Measurements from ENCODE around the gene RARB. TPM values are rescaled to one million over a fixed set of nuclear protein-coding genes. Genes with fewer than 3 reads are reported as not detected.

The RARB gene
- total and polyA plus RNA-seq, 2 donors (not counting 3 experiments of a cell fraction or from before 2014, with no cell fraction given), result 15.3 to 23.4 TPM

DNA sequence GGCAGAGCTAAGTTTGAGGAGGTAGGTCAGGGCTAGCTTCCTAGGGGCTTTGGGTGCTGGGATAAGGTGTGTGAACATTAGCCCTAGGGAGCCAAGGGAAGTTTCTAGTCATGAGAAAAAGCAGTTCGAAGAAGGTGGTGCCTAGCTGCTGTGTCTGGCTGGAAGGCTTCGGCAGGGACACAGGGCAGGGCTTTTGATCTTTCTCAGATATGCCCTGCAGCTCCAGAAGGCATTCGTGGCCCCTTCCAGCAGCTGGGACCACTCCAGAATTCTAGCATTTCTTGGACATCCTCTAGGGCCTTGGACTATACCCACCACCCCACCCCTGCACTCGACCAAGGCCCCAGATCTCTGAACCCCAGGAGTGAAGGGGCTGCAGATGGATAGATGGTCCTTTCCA lies 148.1 kb downstream of the RARB start:
- Histone ChIP-seq H4K20me1 (replicated peaks; ENCODE audit: control insufficient read depth, extremely low read depth, insufficient read depth, low read length) (no peaks in the 10 kb centered on the region), H3K9me1 (replicated peaks; ENCODE audit: control insufficient read depth, extremely low read depth, insufficient read depth, low read length) (no peaks in the 10 kb centered on the region), H3K79me2 (ENCODE audit: control insufficient read depth, insufficient read depth, low read length) (no peaks in the 10 kb centered on the region), H3K4me1 (ENCODE audit: control insufficient read depth, extremely low read depth, insufficient read depth, low read length) (no peaks in the 10 kb centered on the region), H3K9ac (replicated peaks; ENCODE audit: extremely low read depth, insufficient read depth, low read length) (no peak overlapping the region), H3K27me3 (ENCODE audit: control insufficient read depth in 2 of 2, insufficient read depth in 2 of 2, low read length in 2 of 2) (no peaks in the 10 kb centered on the region), H3K36me3 (ENCODE audit: control insufficient read depth in 2 of 2, extremely low read depth in 1 of 2, insufficient read depth in 2 of 2, low read length in 2 of 2) (peaks cover 0 to 12% of the 10 kb centered on the region in 2 experiments), H3K9me3 (replicated peaks; ENCODE audit: control insufficient read depth, insufficient read depth, low read length) (no peaks in the 10 kb centered on the region), H2AFZ (ENCODE audit: low read depth, low read length) (no peak overlapping the region), H3K4me3 (replicated peaks in 1 of 3; ENCODE audit: insufficient read depth in 1 of 3, low read depth in 1 of 3, low read length in 3 of 3) (no peak overlapping the region), H3K4me2 (ENCODE audit: insufficient read depth, low read length) (no peak overlapping the region), H3K27ac (ENCODE audit: insufficient read depth, low read depth, low read length) (no peak overlapping the region)
- ChIA-PET POLR2A (interaction anchor here (0.6 kb wide), 1 partner anchor 342 kb away, joined by 3 read pairs; no protein-coding TSS in a partner anchor), CTCF (no interaction called here)
- no peak for FAIRE-seq
- dilution Hi-C loops (cut with MboI; ENCODE audit: extremely low pct_ligation_motif_present, low sequenced_read_pairs) (no loop called here), intact Hi-C loops (cut with micrococcal nuclease) (no loop called here)
- BruUV-seq (replicated peaks), result no TSS peak
- no peak for DNase-seq (ENCODE audit: low read depth, low spot score)
- TF ChIP-seq GATA2 (IDR thresholded peaks at IDR 0.05; ENCODE audit: insufficient read depth, insufficient read length, low read depth, low read length) (no peak), FOS (IDR thresholded peaks at IDR 0.05; ENCODE audit: borderline replicate concordance, insufficient read depth, low read length) (no peak), MYC (IDR thresholded peaks at IDR 0.05; ENCODE audit: low read depth, low read length) (no peak), EZH2 (IDR thresholded peaks at IDR 0.05; ENCODE audit: borderline replicate concordance, low read depth, low read length, severe bottlenecking) (no peak), POLR2AphosphoS5 (IDR thresholded peaks at IDR 0.05; ENCODE audit: insufficient read depth, low read depth, low read length) (no peak), POLR2A (IDR thresholded peaks at IDR 0.05; ENCODE audit: low read depth, low read length) (no peak), JUN (IDR thresholded peaks at IDR 0.05; ENCODE audit: borderline replicate concordance, insufficient read depth, insufficient read length, low read depth) (no peak), CTCF (IDR thresholded peaks at IDR 0.05; ENCODE audit: extremely low read depth in 1 of 2, insufficient read depth in 1 of 2, low read depth in 1 of 2, low read length in 2 of 2) (no peak)
- TF ChIP-seq, protein P1, sequence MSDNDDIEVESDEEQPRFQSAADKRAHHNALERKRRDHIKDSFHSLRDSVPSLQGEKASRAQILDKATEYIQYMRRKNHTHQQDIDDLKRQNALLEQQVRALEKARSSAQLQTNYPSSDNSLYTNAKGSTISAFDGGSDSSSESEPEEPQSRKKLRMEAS (IDR thresholded peaks at IDR 0.05; ENCODE audit: insufficient read depth, insufficient read length), result no peak
